Raji (cell line): Measurements from ENCODE around the gene ADCY2.

Experiments used
- POLR2A ChIP-seq: IDR thresholded peaks from 2 replicates; pipeline ENCODE4 v1.6.1; 2011; ENCODE audit warnings: low read depth, low read length, control low read depth; ENCODE audit not compliant: insufficient read depth

ADCY2 gene

DNA sequence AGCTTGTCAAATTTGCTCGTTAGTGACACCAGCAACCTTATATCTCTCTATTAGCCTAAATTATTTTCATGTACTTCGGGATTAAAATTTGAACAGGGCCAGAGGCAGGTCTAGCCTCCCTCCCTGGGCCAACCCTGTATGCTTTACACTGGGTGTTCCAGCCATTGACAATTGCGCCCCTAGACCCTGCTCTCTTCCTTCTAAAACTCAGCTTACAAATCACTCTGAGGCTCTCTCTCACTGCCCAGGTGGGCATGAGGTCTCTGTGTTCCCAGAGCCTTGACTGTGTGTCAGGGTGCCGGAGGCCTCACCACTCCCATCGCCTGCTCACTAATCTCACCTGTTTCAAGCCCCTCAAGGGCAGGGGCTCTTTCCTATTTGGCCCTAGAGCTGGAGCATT is 461.4 kb downstream of the ADCY2 start:
- no peak for TF ChIP-seq POLR2A

DNA sequence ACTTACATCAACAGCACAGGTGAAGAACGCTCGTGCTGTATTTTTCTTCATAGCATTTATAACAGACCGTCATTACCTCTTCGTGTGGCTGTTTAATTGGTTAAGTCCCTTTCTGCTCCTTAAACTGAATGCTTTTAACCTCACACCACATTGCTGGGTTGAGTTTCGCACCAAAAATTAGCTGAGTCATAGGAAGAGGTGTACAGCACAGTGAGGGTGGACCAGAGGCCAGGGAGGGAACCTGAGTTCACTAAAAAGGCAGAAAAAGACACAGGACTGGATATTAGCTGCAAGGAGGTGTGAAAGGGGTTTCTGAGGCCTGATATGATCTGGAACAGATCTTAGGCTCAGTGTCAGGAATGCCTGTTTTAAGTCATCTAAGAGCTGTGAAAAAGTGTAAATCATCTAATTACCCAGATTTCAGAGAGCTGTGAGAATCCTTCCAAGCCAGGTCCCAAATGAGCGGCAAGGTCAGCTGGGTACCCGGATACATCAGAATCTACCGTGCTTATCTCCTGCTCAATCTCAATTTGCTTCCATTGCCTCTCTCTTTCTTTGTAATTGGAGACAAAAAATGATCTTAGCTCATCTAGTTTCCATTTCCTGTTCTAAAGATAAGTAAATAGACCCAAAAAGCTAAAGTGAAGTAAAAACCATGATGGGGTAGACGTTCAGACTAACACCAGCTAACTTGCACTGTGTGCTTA is 462.1 kb downstream of the ADCY2 start:
- TF ChIP-seq POLR2A, result no peak

DNA sequence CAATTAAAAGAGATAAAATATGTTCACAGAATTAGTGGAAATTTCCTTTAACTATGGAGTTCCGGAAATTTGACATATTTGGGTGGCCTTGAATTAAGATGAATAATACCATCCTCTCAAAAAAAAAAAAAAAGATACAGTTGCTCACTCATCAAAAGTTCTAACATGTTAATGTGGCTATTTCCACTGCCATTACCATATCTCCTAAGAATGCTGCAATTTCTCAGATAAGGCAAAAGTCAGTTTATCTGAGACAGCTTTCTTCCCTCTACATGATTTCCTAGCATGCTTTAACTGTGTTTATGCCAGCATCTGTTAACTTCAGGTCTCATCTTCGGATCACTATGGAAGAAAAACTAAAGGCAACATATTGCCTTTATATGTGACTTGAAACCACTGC is 470.3 kb downstream of the ADCY2 start:
- TF ChIP-seq POLR2A, result no peak

DNA sequence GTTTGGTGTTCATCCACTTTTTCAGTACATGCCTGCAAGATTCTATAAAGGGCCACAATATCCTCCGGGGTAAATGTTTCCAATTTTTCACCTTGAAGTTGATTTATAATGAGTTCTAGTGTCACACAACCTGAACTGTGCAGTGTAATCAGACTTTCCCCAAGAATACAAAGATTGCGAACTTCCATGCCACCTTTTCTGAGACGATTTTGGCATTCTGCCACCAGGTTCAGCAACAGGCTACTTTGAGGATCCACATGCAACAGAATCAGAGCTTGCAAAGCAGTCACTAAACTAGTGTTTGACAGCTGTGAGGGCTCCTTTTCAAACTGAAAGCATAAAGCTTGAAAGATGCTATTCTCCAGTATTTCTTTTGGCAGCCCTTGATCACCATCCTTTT is 471.3 kb downstream of the ADCY2 start:
- TF ChIP-seq POLR2A, result no peak

DNA sequence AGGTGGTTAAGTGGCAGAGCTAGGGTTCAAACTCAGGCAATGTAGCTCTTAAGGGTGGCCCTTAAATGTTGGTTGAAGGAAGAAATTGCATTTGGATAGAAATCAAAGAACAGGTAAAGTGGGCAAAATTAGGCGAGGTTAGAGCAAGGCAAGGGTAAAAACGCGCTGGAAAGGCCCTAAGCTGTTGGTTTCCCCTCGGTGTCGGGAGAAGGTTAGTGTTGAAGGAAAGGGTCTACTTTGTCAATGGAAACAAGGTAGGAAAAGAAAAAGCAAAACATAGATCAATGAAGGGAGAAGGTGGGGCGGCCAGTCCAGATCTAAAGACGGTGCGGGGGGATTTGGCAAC is 472.5 kb downstream of the ADCY2 start:
- TF ChIP-seq POLR2A, result no peak

DNA sequence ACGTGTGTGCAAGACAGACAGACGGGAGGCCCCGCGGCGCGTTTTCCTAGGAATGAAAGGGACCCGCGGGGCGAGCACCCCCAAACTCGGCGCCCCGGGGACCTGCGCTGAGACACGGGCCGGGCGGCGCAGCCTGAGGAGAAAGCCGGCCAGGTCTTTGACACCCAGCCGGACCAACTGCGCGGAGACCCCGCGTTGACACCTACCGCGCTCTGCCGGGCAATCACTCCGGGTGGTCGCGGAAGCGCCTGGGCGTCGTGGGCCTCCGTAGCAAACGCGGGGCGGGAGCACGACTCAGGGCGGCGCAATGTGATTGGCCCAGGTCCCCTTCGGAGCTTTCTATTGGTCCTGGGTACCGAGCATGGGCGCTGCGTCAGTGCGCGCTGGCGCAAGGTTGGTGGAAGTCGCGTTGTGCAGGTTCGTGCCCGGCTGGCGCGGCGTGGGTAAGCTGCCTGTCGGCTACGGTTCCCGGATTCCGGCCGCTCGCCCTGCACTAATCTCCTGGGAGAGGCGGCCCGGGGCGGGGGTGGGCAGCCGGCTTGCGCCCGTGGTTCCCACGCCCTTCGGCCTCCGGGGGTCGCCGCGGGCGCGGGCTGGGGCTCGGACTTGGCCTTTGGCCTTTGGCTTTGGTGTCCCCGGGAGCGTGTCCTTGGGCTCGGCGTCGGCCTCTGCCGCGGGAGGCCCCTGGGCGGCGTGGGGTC is 473.0 kb downstream of the ADCY2 start, which contains the start of the genes FASTKD3 and MTRR:
Gene FASTKD3 (minus strand): TSS at position 259 of the 701 bp plus-strand sequence. CDS start 948 bp downstream, outside the sequence.
Gene MTRR (plus strand): TSS at position 376 of the 701 bp plus-strand sequence. CDS start 1,647 bp downstream, outside the sequence.
- peak; percentile 87 for TF ChIP-seq POLR2A

DNA sequence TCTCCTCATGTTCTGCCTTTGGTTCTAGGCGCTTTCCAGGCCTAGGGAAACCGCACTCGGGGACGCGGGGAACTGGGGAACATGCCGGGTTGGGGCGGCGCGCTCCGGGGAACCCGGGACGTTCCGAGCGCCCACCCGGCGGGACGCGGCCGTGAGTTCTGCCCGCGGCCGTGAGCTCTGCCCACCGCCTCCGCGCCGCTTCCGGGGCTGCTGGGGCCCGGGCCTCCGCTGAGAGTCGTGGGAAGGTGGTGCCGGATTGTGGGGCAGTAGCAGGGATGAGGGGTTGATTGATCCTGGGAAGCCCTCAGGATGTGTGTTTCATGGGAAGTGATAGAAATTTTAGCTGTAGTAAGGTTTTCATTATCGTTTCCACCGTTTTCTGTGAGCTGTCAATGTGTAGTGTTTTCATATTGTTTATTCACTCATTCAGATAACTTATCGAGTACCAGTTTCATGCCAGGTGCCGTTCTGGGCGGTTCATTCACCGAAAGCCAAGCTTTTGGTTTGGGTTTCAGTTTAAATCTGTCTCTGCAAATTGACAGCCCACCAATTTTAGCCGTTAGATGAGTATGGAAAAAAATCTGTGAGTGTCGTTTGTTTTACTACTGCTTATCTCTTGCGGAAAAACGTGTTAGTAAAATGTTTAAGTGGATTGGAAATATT is 473.7 kb downstream of the ADCY2 start:
- no peak for TF ChIP-seq POLR2A

DNA sequence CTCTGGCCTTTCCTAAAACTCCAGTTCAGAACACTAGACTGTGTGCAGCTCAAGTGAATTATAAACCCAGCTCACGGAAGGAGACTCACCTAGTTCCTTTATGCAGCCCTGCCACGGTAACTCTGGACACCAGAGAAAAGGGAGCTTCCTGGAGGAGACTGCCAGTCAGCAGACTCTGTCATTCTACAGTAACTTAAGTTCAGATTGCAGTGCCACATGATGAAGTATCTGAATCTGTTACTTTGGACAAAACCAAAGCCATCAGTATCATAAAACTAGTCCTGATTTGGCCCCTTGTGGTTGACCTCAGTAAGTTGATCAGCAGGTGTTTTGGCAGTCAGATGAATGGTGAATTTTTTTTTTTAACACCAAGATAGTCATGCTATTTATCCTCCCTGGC is 475.7 kb downstream of the ADCY2 start:
- TF ChIP-seq POLR2A, result no peak

DNA sequence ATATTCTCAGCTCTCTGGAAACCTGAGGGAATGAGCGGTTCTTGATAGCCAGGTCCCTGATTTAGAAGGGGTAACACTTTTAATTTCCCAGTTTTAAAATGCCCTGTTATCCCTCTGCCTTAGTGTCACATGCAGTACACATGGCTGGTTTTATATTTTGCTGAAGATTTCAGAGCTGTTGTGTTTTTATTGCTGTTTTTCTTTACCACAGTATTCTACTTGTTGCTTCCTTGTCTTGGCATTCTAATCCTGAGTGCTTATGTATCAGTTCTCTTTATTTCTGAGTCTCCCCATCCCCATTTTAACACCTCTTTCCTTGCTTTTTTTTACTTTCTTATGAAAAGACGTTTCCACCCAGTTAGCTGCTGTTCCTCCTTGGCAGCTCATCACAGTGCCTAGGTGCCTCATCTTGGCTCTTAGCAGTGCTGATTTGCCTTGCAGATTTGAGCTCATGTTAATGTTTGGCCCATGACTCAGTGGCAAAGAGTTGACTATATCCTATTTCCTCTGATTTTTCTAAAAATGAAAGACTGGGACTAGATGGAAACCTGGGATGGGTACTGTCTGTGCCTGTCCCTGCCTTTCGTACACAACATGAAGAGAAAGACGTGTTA is 476.7 kb downstream of the ADCY2 start:
- TF ChIP-seq POLR2A, result no peak

DNA sequence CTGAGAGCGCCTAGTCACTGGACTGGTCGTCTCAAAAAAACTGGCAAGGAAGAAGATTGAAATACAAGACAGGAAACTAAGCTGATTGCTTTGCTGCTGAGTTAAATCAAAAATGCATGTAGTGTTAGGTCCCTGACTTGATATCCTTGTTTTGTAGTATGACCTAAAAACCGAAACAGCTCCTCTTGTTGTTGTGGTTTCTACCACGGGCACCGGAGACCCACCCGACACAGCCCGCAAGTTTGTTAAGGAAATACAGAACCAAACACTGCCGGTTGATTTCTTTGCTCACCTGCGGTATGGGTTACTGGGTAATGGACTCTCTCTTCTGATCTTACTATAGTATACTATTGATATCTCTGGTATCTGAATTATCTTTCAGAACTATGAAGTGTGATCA is 477.3 kb downstream of the ADCY2 start:
- TF ChIP-seq POLR2A, result no peak

DNA sequence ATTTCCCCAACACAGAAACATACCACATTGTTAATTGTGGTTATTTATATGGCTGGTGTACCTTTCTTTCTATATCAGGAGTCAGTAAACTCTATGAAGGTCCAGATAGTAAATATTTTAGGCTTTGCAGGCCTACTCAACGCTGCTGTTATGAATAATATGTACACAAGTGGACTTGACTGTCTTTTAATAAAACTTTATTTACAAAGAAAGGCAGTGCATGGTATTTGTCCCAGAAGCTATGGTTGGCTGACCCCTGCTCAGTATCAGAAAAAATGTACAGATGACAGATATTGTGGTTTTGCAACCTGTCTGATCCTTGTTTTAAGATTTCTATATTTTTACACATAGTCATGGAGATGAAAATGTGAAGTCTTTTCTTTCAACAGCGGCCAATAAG is 478.7 kb downstream of the ADCY2 start:
- TF ChIP-seq POLR2A, result no peak

DNA sequence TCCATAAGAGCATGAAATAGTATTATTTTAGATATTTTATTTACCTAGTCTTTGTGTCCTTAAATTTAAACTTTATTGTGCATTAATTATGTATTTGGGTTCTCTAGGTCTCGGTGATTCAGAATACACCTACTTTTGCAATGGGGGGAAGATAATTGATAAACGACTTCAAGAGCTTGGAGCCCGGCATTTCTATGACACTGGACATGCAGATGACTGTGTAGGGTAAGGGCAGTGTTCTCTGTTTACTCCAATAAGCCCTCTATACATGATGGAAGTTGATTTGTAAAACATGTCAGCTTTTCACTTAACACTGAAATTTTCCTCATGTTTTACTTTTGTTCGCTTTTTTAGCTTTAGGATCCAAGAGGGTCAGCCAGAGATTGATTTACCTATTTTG is 479.2 kb downstream of the ADCY2 start:
- TF ChIP-seq POLR2A, result no peak

DNA sequence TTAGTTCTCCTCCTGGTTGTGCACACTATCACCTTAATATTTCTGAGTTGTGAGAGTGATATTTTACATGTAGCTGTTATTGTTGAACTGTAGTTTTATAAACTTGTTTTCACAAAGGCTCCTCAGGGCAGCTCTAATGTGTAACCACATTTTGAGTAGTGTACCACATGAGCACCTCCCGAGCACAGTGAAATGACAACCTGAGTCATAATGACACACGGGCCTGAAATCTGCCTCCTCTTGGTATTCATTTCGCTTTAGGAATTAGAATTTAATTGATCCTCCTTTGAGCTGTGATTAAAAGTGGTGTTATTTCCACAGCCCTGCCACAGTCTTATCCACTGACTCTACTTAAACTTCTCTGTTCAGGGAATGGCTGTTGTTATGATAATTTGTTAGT is 480.9 kb downstream of the ADCY2 start:
- TF ChIP-seq POLR2A, result no peak

DNA sequence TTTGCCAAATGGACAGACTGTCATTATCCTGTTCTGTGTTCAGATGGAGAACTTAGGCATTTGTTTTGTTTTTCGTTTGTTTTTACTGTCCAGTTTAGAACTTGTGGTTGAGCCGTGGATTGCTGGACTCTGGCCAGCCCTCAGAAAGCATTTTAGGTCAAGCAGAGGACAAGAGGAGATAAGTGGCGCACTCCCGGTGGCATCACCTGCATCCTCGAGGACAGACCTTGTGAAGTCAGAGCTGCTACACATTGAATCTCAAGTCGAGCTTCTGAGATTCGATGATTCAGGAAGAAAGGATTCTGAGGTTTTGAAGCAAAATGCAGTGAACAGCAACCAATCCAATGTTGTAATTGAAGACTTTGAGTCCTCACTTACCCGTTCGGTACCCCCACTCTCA is 481.9 kb downstream of the ADCY2 start:
- TF ChIP-seq POLR2A, result no peak

DNA sequence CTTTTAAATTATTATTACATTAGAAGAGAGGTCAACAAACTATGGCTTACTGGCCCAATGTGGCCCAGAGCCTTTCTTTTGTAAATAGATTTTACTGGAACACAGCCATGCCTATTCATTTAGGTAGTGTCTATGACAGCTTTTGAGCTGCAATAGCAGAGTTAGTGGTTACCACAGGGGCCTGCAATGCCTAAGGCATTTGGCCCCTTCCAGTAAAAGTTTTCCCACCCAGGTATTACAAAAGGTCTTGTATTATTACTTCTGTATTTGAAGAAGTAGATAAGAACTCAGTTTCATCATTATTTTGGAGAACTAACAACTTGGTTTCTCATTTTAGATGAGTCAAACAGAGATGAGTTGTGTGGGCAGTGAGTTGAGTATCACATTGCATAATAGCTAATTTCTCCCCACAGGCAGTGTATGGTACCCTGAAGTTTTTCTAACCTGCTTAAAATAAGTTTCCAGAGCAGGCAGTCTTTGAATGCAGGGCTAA is 482.5 kb downstream of the ADCY2 start:
- no peak for TF ChIP-seq POLR2A
